ENCODE data around the gene RPN1. TPM values are rescaled to one million over a fixed set of nuclear protein-coding genes. Genes with fewer than 3 reads are reported as not detected.
"Not testable (repeated sequence)": the region's sequence is repeated elsewhere in the genome, so short reads cannot be mapped to it uniquely, and the experiment has no call there.

Gene RPN1
- total and polyA plus RNA-seq, 2 of the 13 experiments (the other 11 are each of a cell fraction or from before 2014, with no cell fraction given): 290 to 342 TPM

DNA sequence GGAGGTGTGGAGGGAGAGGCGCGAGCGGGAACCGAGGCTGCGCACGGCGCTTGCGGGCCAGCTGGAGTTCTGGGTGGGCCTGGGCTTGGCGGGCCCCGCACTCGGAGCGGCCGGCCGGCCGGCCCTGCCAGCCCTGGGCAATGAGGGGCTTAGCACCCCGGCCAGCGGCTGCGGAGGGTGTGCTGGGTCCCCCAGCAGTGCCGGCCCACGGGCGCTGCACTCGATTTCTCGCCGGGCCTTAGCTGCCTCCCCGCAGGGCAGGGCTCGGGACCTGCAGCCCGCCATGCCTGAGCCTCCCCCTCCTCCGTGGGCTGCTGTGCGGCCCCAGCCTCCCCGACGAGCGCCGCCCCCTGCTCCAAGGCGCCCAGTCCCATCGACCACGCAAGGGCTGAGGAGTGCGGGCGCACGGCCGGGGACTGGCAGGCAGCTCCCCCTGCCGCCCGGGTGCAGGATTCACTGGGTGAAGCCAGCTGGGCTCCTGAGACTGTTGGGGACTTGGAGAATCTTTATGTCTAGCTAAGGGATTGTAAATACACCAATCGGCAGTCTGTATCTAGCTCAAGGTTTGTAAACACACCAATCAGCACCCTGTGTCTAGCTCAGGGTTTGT is 2.9 kb upstream of the RPN1 start:
- peaks cover 29% of the 10 kb centered on the region for H3K4me1 ChIP-seq (ENCODE audit: insufficient read depth, low read length)
- H3K27me3 ChIP-seq (ENCODE audit: control insufficient read depth in 1 of 2, insufficient read depth in 2 of 2, low read length in 2 of 2); H3K27ac ChIP-seq (ENCODE audit: extremely low read length, insufficient read depth, low read length); H3K9me3 ChIP-seq (ENCODE audit: low read length); BruUV-seq (replicated peaks); H3K4me2 ChIP-seq (ENCODE audit: low read depth, low read length); H2AFZ ChIP-seq (ENCODE audit: low read length); FAIRE-seq; DNase-seq (ENCODE audit: low spot score); H3K36me3 ChIP-seq (replicated peaks in 1 of 2; ENCODE audit: control insufficient read depth in 1 of 2, insufficient read depth in 2 of 2, low read length in 2 of 2); H4K20me1 ChIP-seq (ENCODE audit: insufficient read depth, low read length); ATAC-seq; in situ Hi-C loops (cut with HindIII; ENCODE audit: extremely low pct_ligation_motif_present, low pct_unique_long_range_greater_than_20kb); H3K4me3 ChIP-seq (replicated peaks in 1 of 3; ENCODE audit: insufficient read depth in 1 of 3, low read depth in 2 of 3, low read length in 3 of 3); CTCF ChIA-PET (ENCODE audit: low intra/inter-chr PET ratio, low total read pairs); H3K9ac ChIP-seq (ENCODE audit: insufficient read depth, low read depth, low read length); intact Hi-C loops (cut with micrococcal nuclease; ENCODE audit: unreplicated experiment): not testable (repeated sequence)
- POLR2A ChIA-PET: interaction anchor here (1.0 to 1.8 kb wide), 2 partner anchors 27 to 28 kb away, joined by 3 to 15 read pairs; no protein-coding TSS in a partner anchor
- WGBS (ENCODE audit: low lambda C conversion rate): 92% methylated on average over 10 of the region's 43 CpGs
- peaks cover 22% of the 10 kb centered on the region for H3K79me2 ChIP-seq (ENCODE audit: insufficient read depth, low read length)

GRCh38 chr3:128648940-128649663 is 1.5 kb downstream of the RPN1 start:
- Histone ChIP-seq H3K27me3 (ENCODE audit: control insufficient read depth in 1 of 2, insufficient read depth in 2 of 2, low read length in 2 of 2) (no peaks in the 10 kb centered on the region; a peak in 1 of 5 replicates), H3K9me3 (ENCODE audit: low read length) (no peaks in the 10 kb centered on the region), H4K20me1 (ENCODE audit: insufficient read depth, low read length) (peaks cover 22% of the 10 kb centered on the region; the same call in 1 of the 2 replicates), H3K4me2 (ENCODE audit: low read depth, low read length) (peak overlapping the region; percentile 73), H3K4me3 (replicated peaks in 1 of 3; ENCODE audit: insufficient read depth in 1 of 3, low read depth in 2 of 3, low read length in 3 of 3) (peak overlapping the region; percentile 88 to 99 (median 96)), H3K36me3 (replicated peaks in 1 of 2; ENCODE audit: control insufficient read depth in 1 of 2, insufficient read depth in 2 of 2, low read length in 2 of 2) (peaks cover 6 to 21% of the 10 kb centered on the region in 2 experiments), H2AFZ (ENCODE audit: low read length) (no peak overlapping the region), H3K27ac (ENCODE audit: extremely low read length, insufficient read depth, low read length) (peak overlapping the region; percentile 99), H3K9ac (ENCODE audit: insufficient read depth, low read depth, low read length) (peak overlapping the region; percentile 100), H3K79me2 (ENCODE audit: insufficient read depth, low read length) (peaks cover 59% of the 10 kb centered on the region), H3K4me1 (ENCODE audit: insufficient read depth, low read length) (peaks cover 30% of the 10 kb centered on the region)
- ChIA-PET CTCF (ENCODE audit: low intra/inter-chr PET ratio, low total read pairs) (no interaction called here), POLR2A (interaction anchor here (1.6 to 4.2 kb wide), 2 partner anchors 31 to 32 kb away, joined by 3 to 25 read pairs; no protein-coding TSS in a partner anchor)
- DNase-seq (ENCODE audit: low spot score) (no peak), ATAC-seq (no peak), FAIRE-seq (no peak)
- intact Hi-C loops (cut with micrococcal nuclease; ENCODE audit: unreplicated experiment): no loop called here
- in situ Hi-C loops (cut with HindIII; ENCODE audit: extremely low pct_ligation_motif_present, low pct_unique_long_range_greater_than_20kb): no loop called here
- TSS peak; percentile 65 for BruUV-seq (replicated peaks)
- 13% methylated on average over 8 of the region's 8 CpGs for WGBS (ENCODE audit: low lambda C conversion rate)
- no peak for TF ChIP-seq NFATC3 (CRISPR knock-in tag; IDR thresholded peaks at IDR 0.05)
- TF ChIP-seq ZC3H4 (CRISPR knock-in tag; IDR thresholded peaks at IDR 0.05; ENCODE audit: borderline replicate concordance): no peak
- TF ChIP-seq POLR2AphosphoS2 (IDR thresholded peaks at IDR 0.05; ENCODE audit: low read depth, low read length): no peak
- TF ChIP-seq IRX3 (CRISPR knock-in tag; IDR thresholded peaks at IDR 0.05; ENCODE audit: borderline replicate concordance, low read depth): no peak
- TF ChIP-seq RNF2 (conservative IDR thresholded peaks at IDR 0.05; ENCODE audit: low read depth): no peak
- TF ChIP-seq ZBTB26 (CRISPR knock-in tag; IDR thresholded peaks at IDR 0.05; ENCODE audit: borderline replicate concordance): no peak
- TF ChIP-seq POLR2G (IDR thresholded peaks at IDR 0.05; ENCODE audit: low read depth, low read length): no peak
- TF ChIP-seq, protein P1, sequence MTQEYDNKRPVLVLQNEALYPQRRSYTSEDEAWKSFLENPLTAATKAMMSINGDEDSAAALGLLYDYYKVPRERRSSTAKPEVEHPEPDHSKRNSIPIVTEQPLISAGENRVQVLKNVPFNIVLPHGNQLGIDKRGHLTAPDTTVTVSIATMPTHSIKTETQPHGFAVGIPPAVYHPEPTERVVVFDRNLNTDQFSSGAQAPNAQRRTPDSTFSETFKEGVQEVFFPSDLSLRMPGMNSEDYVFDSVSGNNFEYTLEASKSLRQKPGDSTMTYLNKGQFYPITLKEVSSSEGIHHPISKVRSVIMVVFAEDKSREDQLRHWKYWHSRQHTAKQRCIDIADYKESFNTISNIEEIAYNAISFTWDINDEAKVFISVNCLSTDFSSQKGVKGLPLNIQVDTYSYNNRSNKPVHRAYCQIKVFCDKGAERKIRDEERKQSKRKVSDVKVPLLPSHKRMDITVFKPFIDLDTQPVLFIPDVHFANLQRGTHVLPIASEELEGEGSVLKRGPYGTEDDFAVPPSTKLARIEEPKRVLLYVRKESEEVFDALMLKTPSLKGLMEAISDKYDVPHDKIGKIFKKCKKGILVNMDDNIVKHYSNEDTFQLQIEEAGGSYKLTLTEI (CRISPR knock-in tag; conservative IDR thresholded peaks at IDR 0.05): no peak
- no peak for TF ChIP-seq ZNF574 (CRISPR knock-in tag; IDR thresholded peaks at IDR 0.05)
- TF ChIP-seq RFXAP (CRISPR knock-in tag; IDR thresholded peaks at IDR 0.05; ENCODE audit: borderline replicate concordance): no peak

All from HepG2 (cell line).